HEK293T (cell line): ENCODE results near the gene ZSCAN10.

Experiments used
- ARNT ChIP-seq: fragments of 450-650 bp; IDR thresholded peaks from 2 replicates; pipeline ENCODE4 v1.6.1; 2017; ENCODE audit warnings: mild to moderate bottlenecking
- BHLHE40 ChIP-seq: fragments of 450-650 bp; IDR thresholded peaks from 2 replicates; pipeline ENCODE4 v1.6.1; 2016; ENCODE audit warnings: mild to moderate bottlenecking, moderate library complexity, borderline replicate concordance
- ELF4 ChIP-seq: fragments of 450-650 bp; IDR thresholded peaks from 2 replicates; pipeline ENCODE4 v1.6.1; 2017; ENCODE audit warnings: antibody characterized with exemption
- FOXA1 ChIP-seq: fragments of 450-650 bp; IDR thresholded peaks from 2 replicates; pipeline ENCODE4 v1.6.1; 2016; ENCODE audit warnings: mild to moderate bottlenecking
- FOXK2 ChIP-seq: fragments of 450-650 bp; IDR thresholded peaks from 2 replicates; pipeline ENCODE4 v1.6.1; 2016; ENCODE audit warnings: mild to moderate bottlenecking
- FOXM1 ChIP-seq: fragments of 450-650 bp; IDR thresholded peaks from 2 replicates; pipeline ENCODE4 v1.6.1; 2017; ENCODE audit warnings: mild to moderate bottlenecking, borderline replicate concordance
- HDGF ChIP-seq: fragments of 450-650 bp; IDR thresholded peaks from 2 replicates; pipeline ENCODE4 v1.6.1; 2017; ENCODE audit warnings: antibody characterized with exemption, borderline replicate concordance
- L3MBTL2 ChIP-seq: fragments of 450-650 bp; conservative IDR thresholded peaks from 2 replicates; pipeline ENCODE4 v1.6.1; 2016; ENCODE audit warnings: mild to moderate bottlenecking
- LEF1 ChIP-seq: fragments of 450-650 bp; IDR thresholded peaks from 2 replicates; pipeline ENCODE4 v1.6.1; 2017; ENCODE audit warnings: mild to moderate bottlenecking, borderline replicate concordance
- SP1 ChIP-seq: fragments of 450-650 bp; IDR thresholded peaks from 2 replicates; pipeline ENCODE4 v1.6.1; 2017
- SUZ12 ChIP-seq: fragments of 450-650 bp; IDR thresholded peaks from 2 replicates; pipeline ENCODE4 v1.6.1; 2016; ENCODE audit warnings: mild to moderate bottlenecking
- TARDBP ChIP-seq: fragments of 450-650 bp; IDR thresholded peaks from 2 replicates; pipeline ENCODE4 v1.6.1; 2016
- ZNF384 ChIP-seq: fragments of 450-650 bp; IDR thresholded peaks from 2 replicates; pipeline ENCODE4 v1.6.1; 2016
- TF ChIP-seq, protein P1 (sequence below): fragments of 450-650 bp; IDR thresholded peaks from 2 replicates; pipeline ENCODE4 v1.6.1; 2016

DNA sequence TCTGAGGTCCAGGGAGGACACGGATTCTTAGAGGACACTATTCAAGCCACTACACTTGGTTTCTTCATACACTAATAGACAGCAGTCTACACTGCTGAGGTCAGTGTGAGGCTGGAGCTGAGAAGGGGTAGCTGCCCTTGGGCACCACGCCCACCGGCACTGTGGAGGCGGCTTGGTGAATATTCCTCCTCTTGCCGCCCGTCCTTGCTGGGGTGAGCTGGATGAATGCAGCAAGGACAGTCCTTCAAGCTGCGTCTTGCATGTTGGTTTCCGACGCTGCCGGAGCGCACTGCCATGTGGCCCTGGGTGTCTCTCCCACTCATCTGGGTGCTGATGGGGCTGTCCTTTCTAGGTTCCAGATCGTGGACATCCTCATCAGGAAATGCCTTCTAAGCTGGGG, 15.9 kb upstream of the ZSCAN10 start:
- no peak for TF ChIP-seq FOXM1
- TF ChIP-seq FOXK2: no peak
- TF ChIP-seq FOXA1: no peak
- no peak for TF ChIP-seq ZNF384
- TF ChIP-seq ARNT: no peak
- TF ChIP-seq SP1: no peak
- TF ChIP-seq TARDBP: no peak
- no peak for TF ChIP-seq ELF4
- no peak for TF ChIP-seq L3MBTL2
- TF ChIP-seq SUZ12: no peak
- no peak for TF ChIP-seq HDGF
- TF ChIP-seq, protein P1, sequence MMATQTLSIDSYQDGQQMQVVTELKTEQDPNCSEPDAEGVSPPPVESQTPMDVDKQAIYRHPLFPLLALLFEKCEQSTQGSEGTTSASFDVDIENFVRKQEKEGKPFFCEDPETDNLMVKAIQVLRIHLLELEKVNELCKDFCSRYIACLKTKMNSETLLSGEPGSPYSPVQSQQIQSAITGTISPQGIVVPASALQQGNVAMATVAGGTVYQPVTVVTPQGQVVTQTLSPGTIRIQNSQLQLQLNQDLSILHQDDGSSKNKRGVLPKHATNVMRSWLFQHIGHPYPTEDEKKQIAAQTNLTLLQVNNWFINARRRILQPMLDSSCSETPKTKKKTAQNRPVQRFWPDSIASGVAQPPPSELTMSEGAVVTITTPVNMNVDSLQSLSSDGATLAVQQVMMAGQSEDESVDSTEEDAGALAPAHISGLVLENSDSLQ: no peak
- TF ChIP-seq BHLHE40: no peak
- no peak for TF ChIP-seq LEF1
